K562 (cell line): ENCODE data around the gene GMEB2. TPM values are rescaled to one million over a fixed set of nuclear protein-coding genes. Genes with fewer than 3 reads are reported as not detected.
A peak's percentile ranks its signal among the peaks of the same experiment; 100 is the strongest.

Experiments used
- ATAC-seq: fragments of 200-7000 bp; cut with Tn5 transposase; 3 replicates; pipeline ENCODE4 v1.9.1; 2020; ENCODE audit warnings: moderate library complexity
- BruUV-seq: library from RNA; stranded (reverse); fragments of 400-500 nt; replicated peaks from 2 replicates; lab custom pipeline; 2021; lab: Mats Ljungman, UMichigan
- CTCF ChIA-PET: fragments of 300-600 bp; formaldehyde crosslinking; extraction: SDS; loops from one replicate; lab custom pipeline; 2021; ENCODE audit warnings: low intra/inter-chr PET ratio; lab: Yijun Ruan, JAX
- POLR2A ChIA-PET: fragments of 300-600, 350-650 bp; sonication (Branson Sonifier 250); formaldehyde crosslinking; extraction: SDS; loops from one replicate; lab custom pipeline; 2021; ENCODE audit warnings: antibody characterized with exemption, inconsistent platforms; lab: Yijun Ruan, JAX
- DNase-seq, 4 experiments: peaks; one replicate each; pipeline versions ENCODE4 v3.0.0 to v3.0.0-alpha.2; 2011 to 2018; ENCODE audit warnings: low spot score in 3 of 4, mixed read lengths in 3 of 4; ENCODE audit errors: extremely low read depth in 1 of 4
- FAIRE-seq: peaks from 2 replicates; lab custom pipeline; 2011; peaks lifted over from hg19 to GRCh38; lab: Jason Lieb, UNC
- H2AFZ ChIP-seq: 2 replicates; pipeline ENCODE4 v1.6.0; 2011; ENCODE audit warnings: low read depth, low read length, control low read depth, inconsistent platforms
- H3K27ac ChIP-seq: fragments of 200-600 bp; 3 replicates; pipeline ENCODE4 v1.8.0; 2011; ENCODE audit warnings: low read depth, mild to moderate bottlenecking, control low read depth, inconsistent platforms, low read length, moderate library complexity, mixed read lengths; ENCODE audit errors: extremely low read depth
- H3K27me3 ChIP-seq, 2 experiments: fragments of 300-600 bp in 1 of 2; 2 replicates in 1 of 2; 3 replicates in 1 of 2; pipeline versions ENCODE4 v1.6.0 to v1.8.0; 2011; ENCODE audit warnings: inconsistent platforms in 2 of 2, low read length in 2 of 2, mild to moderate bottlenecking in 1 of 2, mixed read lengths in 1 of 2, moderate library complexity in 1 of 2; ENCODE audit not compliant: control insufficient read depth in 2 of 2, insufficient read depth in 2 of 2
- H3K36me3 ChIP-seq: fragments of 300-600 bp; 3 replicates; pipeline ENCODE4 v1.8.0; 2011; ENCODE audit warnings: mild to moderate bottlenecking, low read length, inconsistent platforms; ENCODE audit not compliant: control insufficient read depth, insufficient read depth
- H3K4me1 ChIP-seq, 2 experiments: fragments of 200-600 bp in 1 of 2; replicated peaks in 1 of 2; 2 replicates in 1 of 2; 3 replicates in 1 of 2; pipeline versions ENCODE4 v1.5.1 to v1.8.0; 2011; ENCODE audit warnings: inconsistent platforms in 2 of 2, low read length in 2 of 2, mild to moderate bottlenecking in 1 of 2, mixed read lengths in 1 of 2, moderate library complexity in 1 of 2; ENCODE audit not compliant: control insufficient read depth in 2 of 2, insufficient read depth in 2 of 2
- H3K4me2 ChIP-seq: 2 replicates; pipeline ENCODE4 v1.6.1; 2011; ENCODE audit warnings: low read length, control low read depth, inconsistent platforms, mixed read lengths; ENCODE audit not compliant: insufficient read depth
- H3K4me3 ChIP-seq: fragments of 200-600 bp; sonication (generic), shearing (Covaris generic); 2 replicates; pipeline ENCODE4 v1.5.1; 2016; ENCODE audit warnings: control low read depth, inconsistent platforms
- H3K79me2 ChIP-seq: fragments of 200-600 bp; 3 replicates; pipeline ENCODE4 v1.8.0; 2011; ENCODE audit warnings: low read length, inconsistent platforms; ENCODE audit not compliant: control insufficient read depth, insufficient read depth
- H3K9ac ChIP-seq, 2 experiments: 2 replicates each; pipeline versions ENCODE4 v1.6.0 to v1.6.1; 2011; ENCODE audit warnings: low read depth in 2 of 2, low read length in 2 of 2, control low read depth in 1 of 2, inconsistent platforms in 1 of 2, mild to moderate bottlenecking in 1 of 2, mixed read lengths in 1 of 2; ENCODE audit not compliant: insufficient read depth in 1 of 2
- H3K9me1 ChIP-seq: one replicate; pipeline ENCODE4 v1.6.0; 2011; ENCODE audit warnings: inconsistent platforms, mild to moderate bottlenecking, low read length, moderate library complexity; ENCODE audit not compliant: control insufficient read depth, insufficient read depth
- H3K9me3 ChIP-seq: replicated peaks from 2 replicates; pipeline ENCODE4 v1.5.1; 2011; ENCODE audit warnings: low read depth, low read length, inconsistent platforms; ENCODE audit not compliant: control insufficient read depth, insufficient read depth
- H4K20me1 ChIP-seq: replicated peaks from 2 replicates; pipeline ENCODE4 v1.6.1; 2011; ENCODE audit warnings: low read length, inconsistent platforms, mixed read lengths; ENCODE audit not compliant: control insufficient read depth, insufficient read depth
- FOXJ2 ChIP-seq: fragments of 200-800 bp; sonication (Bioruptor generic); IDR thresholded peaks from 2 replicates; pipeline ENCODE4 v1.6.1; 2016; ENCODE audit warnings: missing genetic modification characterization, missing compliant biosample characterization
- NCOA6 ChIP-seq: fragments of 450-650 bp; IDR thresholded peaks from 2 replicates; pipeline ENCODE4 v1.6.1; 2017; ENCODE audit warnings: mild to moderate bottlenecking
- NFE2 ChIP-seq: IDR thresholded peaks from 2 replicates; pipeline ENCODE4 v1.6.1; 2014; ENCODE audit warnings: antibody characterized with exemption, low read depth
- SMAD1 ChIP-seq: fragments of 150-350 bp; IDR thresholded peaks from 2 replicates; pipeline ENCODE4 v1.6.1; 2014; ENCODE audit warnings: low read length, low read depth; ENCODE audit not compliant: partially characterized antibody
- ZFPM2 ChIP-seq: fragments of 250-450 bp; sonication (Bioruptor Pico); IDR thresholded peaks from 2 replicates; pipeline ENCODE4 v1.5.1; 2022; ENCODE audit warnings: mild to moderate bottlenecking
- ZNF12 ChIP-seq: sonication (generic); formaldehyde crosslinking; IDR thresholded peaks from 2 replicates; pipeline ENCODE4 v1.4.0; 2020; ENCODE audit warnings: mild to moderate bottlenecking, missing genetic modification reagents
- ZNF431 ChIP-seq: sonication (generic); formaldehyde crosslinking; IDR thresholded peaks from 2 replicates; pipeline ENCODE4 v1.8.0; 2022; ENCODE audit warnings: mild to moderate bottlenecking, missing genetic modification reagents
- WGBS: fragments of 100-300 bp; shearing (Covaris generic); methylation state at CpG from one replicate; pipeline ENCODE4 v1.1.6; 2016; ENCODE audit warnings: low coverage, mixed read lengths; ENCODE audit not compliant: insufficient coverage; ENCODE audit errors: missing lambda C conversion rate; 5-methylcytosine and 5-hydroxymethylcytosine counted together
- in situ Hi-C: fragments of 300-500 bp; cut with MboI; formaldehyde crosslinking; loops from 4 replicates; pipeline ENCODE4 v1.15.0; 2018; ENCODE audit warnings: inconsistent platforms, mixed read lengths
- intact Hi-C: fragments of 100-400 bp; cut with micrococcal nuclease; formaldehyde crosslinking; loops from 2 replicates; pipeline ENCODE4 v1.14.2; 2022
- polyA plus RNA-seq, 8 experiments: library from polyadenylated mRNA; depleted of rRNA in 4 of 8; stranded (reverse) in 5 of 8; unstranded in 3 of 8; fragments of >200 nt; fragmentation: Nextera tagmentation in 2 of 8; fragmentation: Illumina TruSeq in 1 of 8; extraction: Ambion mirVana in 2 of 8; extraction: Trizol in 1 of 8; gene quantifications; 2 replicates each; pipeline versions ENCODE4 v1.2.1 to v1.2.3, GENCODE V29; 2011 to 2014; ENCODE audit warnings: inconsistent platforms in 1 of 8, missing spikeins in 1 of 8
- total RNA-seq, 7 experiments: library from RNA; depleted of rRNA in 6 of 7; stranded (reverse); fragments of >200 nt in 6 of 7; fragmentation: Illumina TruSeq in 2 of 7; extraction: Trizol in 2 of 7; gene quantifications; 2 replicates each; pipeline versions ENCODE4 v1.2.1 to v1.2.3, GENCODE V29; 2011 to 2021; ENCODE audit warnings: low replicate concordance in 1 of 7

GMEB2 gene
- total and polyA plus RNA-seq, 9 of the 15 experiments (the other 6 are each of a cell fraction or from before 2014, with no cell fraction given), result 0.03 to 13.9 (median 6.3) TPM

DNA sequence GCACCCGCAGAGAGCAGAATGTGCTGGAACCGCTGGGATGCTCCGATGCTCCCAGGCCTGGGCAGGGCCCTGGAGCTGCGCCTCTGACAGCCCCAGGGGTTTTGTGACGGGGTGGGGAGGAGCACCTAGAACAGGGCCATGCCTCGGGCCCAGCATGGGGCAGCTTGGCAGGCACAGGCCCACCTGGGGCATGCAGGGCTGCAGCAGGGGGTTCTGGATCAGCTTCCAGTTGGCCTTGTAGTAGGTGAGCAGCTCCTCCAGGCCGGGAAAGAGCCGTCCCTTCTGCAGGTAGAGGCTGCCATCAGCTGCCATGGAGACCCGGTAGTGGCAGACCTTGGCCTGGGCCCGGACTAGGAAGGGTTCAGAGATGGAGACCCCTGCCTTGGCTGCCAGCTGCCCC lies 83.8 kb downstream of the GMEB2 start:
- TF ChIP-seq SMAD1 (no peak), ZNF431 (CRISPR knock-in tag) (peak; percentile 86)
- TF ChIP-seq, all 486 proteins: peak for 1
- peaks cover 3% of the 10 kb centered on the region for H4K20me1 ChIP-seq
- no peaks in the 10 kb centered on the region for H3K36me3 ChIP-seq
- H3K27me3 ChIP-seq, result peaks cover 0 to 45% of the 10 kb centered on the region in 2 experiments; a peak in 4 of 5 replicates
- no TSS peak for BruUV-seq
- no peaks in the 10 kb centered on the region for H3K9me1 ChIP-seq
- ChIA-PET CTCF (interaction anchor here (0.7 kb wide), 1 partner anchor 164 kb away, joined by 9 read pairs; no protein-coding TSS in a partner anchor), POLR2A (interaction anchor here (0.8 to 1.6 kb wide), 3 partner anchors 11 to 34 kb away, joined by 3 to 4 read pairs (median 3); partner anchors contain the start of gene PPDPF)
- peaks cover 0 to 91% of the 10 kb centered on the region in 2 experiments; a peak in 3 of 5 replicates for H3K4me1 ChIP-seq
- no peak for ATAC-seq
- H2AFZ ChIP-seq, result no peak overlapping the region
- H3K79me2 ChIP-seq, result no peaks in the 10 kb centered on the region
- intact Hi-C loops (no loop called here), in situ Hi-C loops (no loop called here)
- no peak overlapping the region for H3K9ac ChIP-seq
- WGBS, result 27% methylated on average over 8 of the region's 10 CpGs
- no peak overlapping the region for H3K27ac ChIP-seq
- H3K4me2 ChIP-seq, result no peak overlapping the region
- DNase-seq, result no peak
- H3K9me3 ChIP-seq, result no peaks in the 10 kb centered on the region
- no peak overlapping the region for H3K4me3 ChIP-seq
- no peak for FAIRE-seq

GRCh38 chr20:63542696-63543095 lies 84.2 kb downstream of the GMEB2 start:
- Histone ChIP-seq H3K4me2 (no peak overlapping the region), H3K36me3 (no peaks in the 10 kb centered on the region), H3K9me3 (no peaks in the 10 kb centered on the region), H3K79me2 (no peaks in the 10 kb centered on the region), H3K27ac (no peak overlapping the region), H3K9ac (no peak overlapping the region), H3K9me1 (no peaks in the 10 kb centered on the region), H4K20me1 (peaks cover 3% of the 10 kb centered on the region), H3K4me3 (no peak overlapping the region), H2AFZ (no peak overlapping the region), H3K4me1 (peaks cover 1 to 91% of the 10 kb centered on the region in 2 experiments; a peak in 4 of 5 replicates), H3K27me3 (peaks cover 0 to 44% of the 10 kb centered on the region in 2 experiments; a peak in 4 of 5 replicates)
- FAIRE-seq (no peak), ATAC-seq (no peak), DNase-seq (no peak)
- WGBS, result 27% methylated on average over 5 of the region's 10 CpGs
- intact Hi-C loops, result no loop called here
- ChIA-PET POLR2A (interaction anchor here (0.6 to 1.6 kb wide), 3 partner anchors 11 to 22 kb away, joined by 3 to 4 read pairs (median 3); partner anchors contain the start of gene PPDPF), CTCF (no interaction called here)
- no peak for TF ChIP-seq ZNF12 (CRISPR knock-in tag)
- no peak for TF ChIP-seq ZFPM2
- TF ChIP-seq NFE2, result no peak
- TF ChIP-seq NCOA6, result no peak
- no peak for TF ChIP-seq FOXJ2 (tag)
- no TSS peak for BruUV-seq
- in situ Hi-C loops, result no loop called here
